ENCODE measurements around the gene GRIK1.

Gene GRIK1

GRCh38 chr21:29803191-29803590, 136.6 kb downstream of the GRIK1 start:
- in situ Hi-C loops (cut with HindIII; ENCODE audit: low pct_ligation_motif_present, low pct_unique_long_range_greater_than_20kb, low sequenced_read_pairs): no loop called here

GRCh38 chr21:29801122-29801521, 138.7 kb downstream of the GRIK1 start:
- in situ Hi-C loops (cut with HindIII; ENCODE audit: low pct_ligation_motif_present, low pct_unique_long_range_greater_than_20kb, low sequenced_read_pairs): no loop called here
- DNase-seq: no peak

More at GRCh38 chr21:29803191-29803590, 136.6 kb downstream of the GRIK1 start:
- no peak for DNase-seq

- in situ Hi-C loops (cut with HindIII; ENCODE audit: low pct_ligation_motif_present, low pct_unique_long_range_greater_than_20kb, low sequenced_read_pairs): no loop called here
- no peak for DNase-seq
Measured at GRCh38 chr21:29800056-29800455, 139.7 kb downstream of the GRIK1 start.

GRCh38 chr21:29798840-29799239, 141.0 kb downstream of the GRIK1 start:
- no peak for DNase-seq
- in situ Hi-C loops (cut with HindIII; ENCODE audit: low pct_ligation_motif_present, low pct_unique_long_range_greater_than_20kb, low sequenced_read_pairs): no loop called here

GRCh38 chr21:29797155-29797554, 142.6 kb downstream of the GRIK1 start:
- DNase-seq: no peak
- in situ Hi-C loops (cut with HindIII; ENCODE audit: low pct_ligation_motif_present, low pct_unique_long_range_greater_than_20kb, low sequenced_read_pairs): no loop called here

- DNase-seq: no peak
- in situ Hi-C loops (cut with HindIII; ENCODE audit: low pct_ligation_motif_present, low pct_unique_long_range_greater_than_20kb, low sequenced_read_pairs): no loop called here
Measured at GRCh38 chr21:29793712-29794111, 146.1 kb downstream of the GRIK1 start.

- DNase-seq: no peak
- in situ Hi-C loops (cut with HindIII; ENCODE audit: low pct_ligation_motif_present, low pct_unique_long_range_greater_than_20kb, low sequenced_read_pairs): no loop called here
Measured at GRCh38 chr21:29789393-29789792, 150.4 kb downstream of the GRIK1 start.

GRCh38 chr21:29788752-29789151, 151.0 kb downstream of the GRIK1 start:
- in situ Hi-C loops (cut with HindIII; ENCODE audit: low pct_ligation_motif_present, low pct_unique_long_range_greater_than_20kb, low sequenced_read_pairs): no loop called here
- no peak for DNase-seq

GRCh38 chr21:29787361-29787909, 152.4 kb downstream of the GRIK1 start:
- DNase-seq: no peak
- in situ Hi-C loops (cut with HindIII; ENCODE audit: low pct_ligation_motif_present, low pct_unique_long_range_greater_than_20kb, low sequenced_read_pairs): no loop called here

- no peak for DNase-seq
- in situ Hi-C loops (cut with HindIII; ENCODE audit: low pct_ligation_motif_present, low pct_unique_long_range_greater_than_20kb, low sequenced_read_pairs): no loop called here
Measured at GRCh38 chr21:29786496-29787360, 153.1 kb downstream of the GRIK1 start.

GRCh38 chr21:29777160-29777559, 162.6 kb downstream of the GRIK1 start:
- no peak for DNase-seq
- in situ Hi-C loops (cut with HindIII; ENCODE audit: low pct_ligation_motif_present, low pct_unique_long_range_greater_than_20kb, low sequenced_read_pairs): no loop called here

GRCh38 chr21:29775462-29775861, 164.3 kb downstream of the GRIK1 start:
- no peak for DNase-seq
- in situ Hi-C loops (cut with HindIII; ENCODE audit: low pct_ligation_motif_present, low pct_unique_long_range_greater_than_20kb, low sequenced_read_pairs): no loop called here

- DNase-seq: no peak
- in situ Hi-C loops (cut with HindIII; ENCODE audit: low pct_ligation_motif_present, low pct_unique_long_range_greater_than_20kb, low sequenced_read_pairs): no loop called here
Measured at GRCh38 chr21:29771491-29772066, 168.2 kb downstream of the GRIK1 start.

- DNase-seq: no peak
- in situ Hi-C loops (cut with HindIII; ENCODE audit: low pct_ligation_motif_present, low pct_unique_long_range_greater_than_20kb, low sequenced_read_pairs): no loop called here
Measured at GRCh38 chr21:29763674-29764073, 176.1 kb downstream of the GRIK1 start.

- no peak for DNase-seq
- in situ Hi-C loops (cut with HindIII; ENCODE audit: low pct_ligation_motif_present, low pct_unique_long_range_greater_than_20kb, low sequenced_read_pairs): no loop called here
Measured at GRCh38 chr21:29762570-29763082, 177.2 kb downstream of the GRIK1 start.

- in situ Hi-C loops (cut with HindIII; ENCODE audit: low pct_ligation_motif_present, low pct_unique_long_range_greater_than_20kb, low sequenced_read_pairs): no loop called here
- DNase-seq: no peak
Measured at GRCh38 chr21:29753216-29753615, 186.6 kb downstream of the GRIK1 start.

GRCh38 chr21:29751473-29752185, 188.2 kb downstream of the GRIK1 start:
- no peak for DNase-seq
- in situ Hi-C loops (cut with HindIII; ENCODE audit: low pct_ligation_motif_present, low pct_unique_long_range_greater_than_20kb, low sequenced_read_pairs): no loop called here

GRCh38 chr21:29749957-29750356, 189.8 kb downstream of the GRIK1 start:
- DNase-seq: no peak
- in situ Hi-C loops (cut with HindIII; ENCODE audit: low pct_ligation_motif_present, low pct_unique_long_range_greater_than_20kb, low sequenced_read_pairs): no loop called here

- in situ Hi-C loops (cut with HindIII; ENCODE audit: low pct_ligation_motif_present, low pct_unique_long_range_greater_than_20kb, low sequenced_read_pairs): no loop called here
- no peak for DNase-seq
Measured at GRCh38 chr21:29749223-29749622, 190.6 kb downstream of the GRIK1 start.

Measured in ACHN (cell line).